ENCODE data around the gene PIGS. TPM values are rescaled to one million over a fixed set of nuclear protein-coding genes. Genes with fewer than 3 reads are reported as not detected.

PIGS gene
- total and polyA plus RNA-seq, 7 experiments from 2014 or later, result 46.6 to 71.2 (median 60.4) TPM

GRCh38 chr17:28573966-28574480 lies 2.7 kb upstream of the PIGS start:
- peaks cover 32 to 33% of the 10 kb centered on the region in 2 donors for H3K4me1 ChIP-seq (ENCODE audit: control insufficient read depth in 2 of 2, insufficient read depth in 2 of 2, low read length in 2 of 2)
- H3K4me3 Mint-ChIP-seq, result peak overlapping the region in 5 of 10 donors; percentile 6 to 61 (median 34)
- CTCF ChIA-PET, result interaction anchor here (1.1 kb wide), 1 partner anchor 25 kb away, joined by 4 read pairs; no protein-coding TSS in a partner anchor

DNA sequence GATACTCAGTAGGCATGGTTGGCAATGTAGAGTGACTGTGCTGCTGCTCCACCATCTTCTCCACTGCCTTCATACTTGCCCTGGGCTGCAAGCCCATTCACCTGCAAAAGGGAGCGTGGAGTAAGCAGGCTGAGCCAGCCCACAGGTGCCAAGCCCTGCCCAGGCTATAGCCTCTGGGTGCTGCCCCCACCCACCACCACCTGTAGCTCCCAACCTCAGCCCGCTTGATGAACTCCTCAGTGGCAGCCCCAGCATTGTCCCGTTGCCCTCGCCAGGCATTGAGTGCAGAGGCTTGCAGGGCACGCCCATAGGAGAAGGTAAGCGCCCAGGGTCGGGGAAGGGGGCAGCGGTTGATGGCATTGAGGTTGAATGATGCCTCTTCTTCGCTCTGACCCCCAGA lies 2.2 kb upstream of the PIGS start:
- ChIA-PET CTCF (interaction anchor here (1.1 kb wide), 1 partner anchor 24 kb away, joined by 4 read pairs; no protein-coding TSS in a partner anchor), POLR2A (interaction anchor here (0.7 to 12.2 kb wide), 6 partner anchors 11 to 71 kb away, joined by 3 to 172 read pairs (median 11); partner anchors contain the start of genes BLTP2, SPAG5 and UNC119)
- no peaks in the 10 kb centered on the region for H3K27me3 ChIP-seq (ENCODE audit: control insufficient read depth in 2 of 2, insufficient read depth in 2 of 2, low read length in 2 of 2)
- H3K9me3 ChIP-seq (ENCODE audit: control insufficient read depth in 2 of 3, low read length in 3 of 3), result no peaks in the 10 kb centered on the region
- DNase-seq (no peak), ATAC-seq (no peak)
- intact Hi-C loops (cut with micrococcal nuclease), result loop anchor here in 1 of 2 donors (10.0 kb wide), 1 partner anchor 199 kb away; the partner anchor contains the start of genes SARM1 and VTN
- peak overlapping the region in 3 of 10 donors; percentile 1 to 96 (median 1) for H3K4me3 Mint-ChIP-seq
- no peaks in the 10 kb centered on the region for H3K27me3 Mint-ChIP-seq
- H3K27ac ChIP-seq (ENCODE audit: low read depth, low read length), result no peak overlapping the region
- H3K4me1 Mint-ChIP-seq, result peaks cover 34 to 71% (median 59%) of the 10 kb centered on the region in 7 donors
- H3K36me3 ChIP-seq (ENCODE audit: control insufficient read depth in 2 of 3, insufficient read depth in 3 of 3, low read length in 3 of 3), result peaks cover 0 to 15% (median 0%) of the 10 kb centered on the region in 3 experiments
- H3K4me3 ChIP-seq (ENCODE audit: low read length), result no peak overlapping the region
- peaks cover 0 to 37% (median 0%) of the 10 kb centered on the region in 5 donors for H3K36me3 Mint-ChIP-seq
- no peaks in the 10 kb centered on the region for H3K9me3 Mint-ChIP-seq
- H3K4me1 ChIP-seq (ENCODE audit: control insufficient read depth in 2 of 2, insufficient read depth in 2 of 2, low read length in 2 of 2), result peaks cover 32 to 33% of the 10 kb centered on the region in 2 donors
- peak overlapping the region in 4 of 9 donors; percentile 39 to 92 (median 77) for H3K27ac Mint-ChIP-seq

More at GRCh38 chr17:28573966-28574480, 2.7 kb upstream of the PIGS start:
- POLR2A ChIA-PET, result interaction anchor here (0.7 to 12.2 kb wide), 3 partner anchors 11 to 23 kb away, joined by 3 to 172 read pairs (median 17); partner anchors contain the start of gene SPAG5
- Histone ChIP-seq H3K4me3 (ENCODE audit: low read length) (no peak overlapping the region), H3K27ac (ENCODE audit: low read depth, low read length) (no peak overlapping the region), H3K9me3 (ENCODE audit: control insufficient read depth in 2 of 3, low read length in 3 of 3) (no peaks in the 10 kb centered on the region), H3K36me3 (ENCODE audit: control insufficient read depth in 2 of 3, insufficient read depth in 3 of 3, low read length in 3 of 3) (peaks cover 0 to 15% (median 0%) of the 10 kb centered on the region in 3 experiments), H3K27me3 (ENCODE audit: control insufficient read depth in 2 of 2, insufficient read depth in 2 of 2, low read length in 2 of 2) (no peaks in the 10 kb centered on the region)
- intact Hi-C loops (cut with micrococcal nuclease), result loop anchor here in 1 of 2 donors (10.0 kb wide), 1 partner anchor 199 kb away; the partner anchor contains the start of genes SARM1 and VTN
- no peaks in the 10 kb centered on the region for H3K27me3 Mint-ChIP-seq
- H3K27ac Mint-ChIP-seq, result peak overlapping the region in 4 of 9 donors; percentile 4 to 67 (median 53)
- no peaks in the 10 kb centered on the region for H3K9me3 Mint-ChIP-seq
- no peak for ATAC-seq
- DNase-seq, result no peak
- peaks cover 31 to 69% (median 56%) of the 10 kb centered on the region in 7 donors for H3K4me1 Mint-ChIP-seq
- peaks cover 0 to 38% (median 0%) of the 10 kb centered on the region in 5 donors for H3K36me3 Mint-ChIP-seq

GRCh38 chr17:28573040-28573380 lies 1.7 kb upstream of the PIGS start:
- Histone ChIP-seq H3K27me3 (ENCODE audit: control insufficient read depth in 2 of 2, insufficient read depth in 2 of 2, low read length in 2 of 2) (no peaks in the 10 kb centered on the region), H3K27ac (ENCODE audit: low read depth, low read length) (no peak overlapping the region), H3K4me1 (ENCODE audit: control insufficient read depth in 2 of 2, insufficient read depth in 2 of 2, low read length in 2 of 2) (peaks cover 32 to 33% of the 10 kb centered on the region in 2 donors), H3K4me3 (ENCODE audit: low read length) (no peak overlapping the region), H3K9me3 (ENCODE audit: control insufficient read depth in 2 of 3, low read length in 3 of 3) (no peaks in the 10 kb centered on the region), H3K36me3 (ENCODE audit: control insufficient read depth in 2 of 3, insufficient read depth in 3 of 3, low read length in 3 of 3) (peaks cover 0 to 15% (median 0%) of the 10 kb centered on the region in 3 experiments)
- POLR2A ChIA-PET, result interaction anchor here (0.8 to 12.2 kb wide), 7 partner anchors 10 to 138 kb away, joined by 3 to 172 read pairs (median 5); partner anchors contain the start of genes BLTP2, PROCA1, SPAG5 and UNC119
- CTCF ChIA-PET, result interaction anchor here (1.1 kb wide), 1 partner anchor 24 kb away, joined by 4 read pairs; no protein-coding TSS in a partner anchor
- Mint-ChIP-seq H3K27me3 (no peaks in the 10 kb centered on the region), H3K36me3 (peaks cover 0 to 41% (median 0%) of the 10 kb centered on the region in 5 donors), H3K4me3 (peak overlapping the region in 9 of 10 donors; percentile 1 to 99 (median 96)), H3K4me1 (peaks cover 39 to 75% (median 64%) of the 10 kb centered on the region in 7 donors), H3K27ac (peak overlapping the region; percentile 70 to 96 (median 92)), H3K9me3 (no peaks in the 10 kb centered on the region)
- intact Hi-C loops (cut with micrococcal nuclease), result loop anchor here in 1 of 2 donors (10.0 kb wide), 1 partner anchor 198 kb away; the partner anchor contains the start of genes SARM1 and VTN
- DNase-seq (no peak), ATAC-seq (no peak)

DNA sequence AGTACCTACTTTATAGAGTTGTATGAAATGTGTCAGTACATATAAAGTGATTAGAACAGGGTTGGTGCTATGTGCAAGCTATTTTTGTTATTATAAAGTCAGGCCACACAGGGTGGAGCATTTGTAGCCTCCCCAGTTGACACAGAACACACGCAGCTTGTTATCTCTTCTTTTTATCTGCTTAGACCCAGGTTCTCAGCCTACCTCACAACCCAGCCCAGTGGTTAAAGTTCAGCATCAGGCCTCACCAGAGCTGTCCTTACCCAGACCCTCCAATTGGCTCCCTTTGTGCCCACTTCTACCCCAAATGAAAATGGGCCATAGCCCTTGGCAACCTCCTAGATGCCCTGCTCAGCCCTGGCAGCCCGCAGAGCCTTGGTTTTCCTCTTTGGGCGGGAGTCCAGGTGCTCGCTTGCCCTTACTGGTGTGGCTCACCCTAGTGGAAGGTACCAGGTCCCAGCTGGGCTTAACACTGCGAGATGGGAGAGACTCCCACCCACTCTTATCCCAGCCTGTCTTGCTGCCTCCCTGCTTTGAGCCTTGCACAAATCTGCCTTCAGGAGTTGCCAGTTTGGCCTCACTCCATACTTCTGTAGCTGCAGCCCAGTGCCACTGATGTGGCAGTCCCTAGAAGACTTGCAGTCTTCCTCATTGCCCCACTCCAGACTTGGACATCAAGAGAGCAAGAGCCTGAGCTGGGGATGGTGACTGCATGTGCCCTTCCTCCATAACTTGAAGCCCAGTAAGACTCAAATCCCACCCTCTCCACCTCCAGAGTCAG lies 1.1 kb upstream of the PIGS start:
- Histone ChIP-seq H3K36me3 (ENCODE audit: control insufficient read depth in 2 of 3, insufficient read depth in 3 of 3, low read length in 3 of 3) (peaks cover 0 to 15% (median 0%) of the 10 kb centered on the region in 3 experiments), H3K4me1 (ENCODE audit: control insufficient read depth in 2 of 2, insufficient read depth in 2 of 2, low read length in 2 of 2) (peaks cover 32 to 33% of the 10 kb centered on the region in 2 donors), H3K27ac (ENCODE audit: low read depth, low read length) (peak overlapping the region; percentile 90), H3K9me3 (ENCODE audit: control insufficient read depth in 2 of 3, low read length in 3 of 3) (no peaks in the 10 kb centered on the region), H3K4me3 (ENCODE audit: low read length) (peak overlapping the region; percentile 78), H3K27me3 (ENCODE audit: control insufficient read depth in 2 of 2, insufficient read depth in 2 of 2, low read length in 2 of 2) (no peaks in the 10 kb centered on the region)
- Mint-ChIP-seq H3K27me3 (no peaks in the 10 kb centered on the region), H3K27ac (peak overlapping the region; percentile 84 to 97 (median 93)), H3K9me3 (no peaks in the 10 kb centered on the region), H3K36me3 (peaks cover 0 to 43% (median 5%) of the 10 kb centered on the region in 5 donors), H3K4me1 (peaks cover 45 to 77% (median 69%) of the 10 kb centered on the region in 7 donors), H3K4me3 (peak overlapping the region; percentile 93 to 99 (median 96))
- intact Hi-C loops (cut with micrococcal nuclease), result loop anchor here in 1 of 2 donors (10.0 kb wide), 1 partner anchor 198 kb away; the partner anchor contains the start of genes SARM1 and VTN
- ATAC-seq (no peak), DNase-seq (no peak)
- POLR2A ChIA-PET, result interaction anchor here (0.7 to 12.2 kb wide), 16 partner anchors 10 to 375 kb away, joined by 3 to 172 read pairs (median 5); partner anchors contain the start of genes BLTP2, PROCA1, SPAG5 and UNC119
- CTCF ChIA-PET, result interaction anchor here (0.9 to 1.3 kb wide), 2 partner anchors 27 to 385 kb away, joined by 3 to 8 read pairs; no protein-coding TSS in a partner anchor

- ChIA-PET CTCF (interaction anchor here (0.6 to 1.4 kb wide), 8 partner anchors 14 to 1279 kb away, joined by 3 to 8 read pairs (median 4); partner anchors contain the start of gene UNC119), POLR2A (interaction anchor here (0.5 to 12.2 kb wide), 14 partner anchors 8 to 725 kb away, joined by 3 to 172 read pairs (median 4); partner anchors contain the start of genes BLTP2, NUFIP2, SPAG5 and UNC119)
- H3K27ac ChIP-seq (ENCODE audit: low read depth, low read length), result peak overlapping the region; percentile 90
- no peaks in the 10 kb centered on the region for H3K27me3 ChIP-seq (ENCODE audit: control insufficient read depth in 2 of 2, insufficient read depth in 2 of 2, low read length in 2 of 2)
- peaks cover 0 to 24% (median 0%) of the 10 kb centered on the region in 3 experiments for H3K36me3 ChIP-seq (ENCODE audit: control insufficient read depth in 2 of 3, insufficient read depth in 3 of 3, low read length in 3 of 3)
- Mint-ChIP-seq H3K9me3 (no peaks in the 10 kb centered on the region), H3K36me3 (peaks cover 0 to 34% (median 8%) of the 10 kb centered on the region in 5 donors), H3K27me3 (no peaks in the 10 kb centered on the region), H3K4me1 (peaks cover 42 to 70% (median 64%) of the 10 kb centered on the region in 7 donors), H3K27ac (peak overlapping the region; percentile 84 to 97 (median 93)), H3K4me3 (peak overlapping the region; percentile 93 to 99 (median 96))
- no peaks in the 10 kb centered on the region for H3K9me3 ChIP-seq (ENCODE audit: control insufficient read depth in 2 of 3, low read length in 3 of 3)
- peak; percentile 33 to 61 (median 53) for DNase-seq
- peaks cover 25 to 27% of the 10 kb centered on the region in 2 donors for H3K4me1 ChIP-seq (ENCODE audit: control insufficient read depth in 2 of 2, insufficient read depth in 2 of 2, low read length in 2 of 2)
- peak overlapping the region; percentile 78 for H3K4me3 ChIP-seq (ENCODE audit: low read length)
- intact Hi-C loops (cut with micrococcal nuclease), result loop anchor here (1.0 to 10.0 kb wide), 7 partner anchors 8 to 236 kb away; partner anchors contain the start of genes SPAG5 (in 2 of the 2), UNC119 (in 2 of the 2), IFT20 (in 1 of the 2) and RPL23A (in 1 of the 2)
- ATAC-seq, result peak; percentile 60
These were observed 486 bp downstream of the PIGS start for GRCh38 chr17:28570716-28571360.
